H1 (cell line): ENCODE measurements around the gene GHRHR.

Experiments used
- CBX5 ChIP-seq: fragments of 300-800, 300-1000 bp; sonication (generic); IDR thresholded peaks from 2 replicates; pipeline ENCODE4 v1.7.1; 2016; ENCODE audit warnings: antibody characterized with exemption, low read length, low read depth
- EGR1 ChIP-seq: IDR thresholded peaks from 2 replicates; pipeline ENCODE4 v1.6.1; 2011; ENCODE audit warnings: low read depth, low read length, borderline replicate concordance
- JUN ChIP-seq: IDR thresholded peaks from 2 replicates; pipeline ENCODE4 v1.6.1; 2011; ENCODE audit warnings: low read depth, mild to moderate bottlenecking, improper control_type of control experiment, low read length

- TF ChIP-seq EGR1 (no peak), JUN (no peak), CBX5 (no peak)
Measured at GRCh38 chr7:30956704-30957103, 7.0 kb upstream of the GHRHR start.
